Measurements from ENCODE around the gene CMTM6. TPM values are rescaled to one million over a fixed set of nuclear protein-coding genes. Genes with fewer than 3 reads are reported as not detected.
"Not testable (repeated sequence)": the region's sequence is repeated elsewhere in the genome, so short reads cannot be mapped to it uniquely, and the experiment has no call there.

Gene CMTM6, protein sequence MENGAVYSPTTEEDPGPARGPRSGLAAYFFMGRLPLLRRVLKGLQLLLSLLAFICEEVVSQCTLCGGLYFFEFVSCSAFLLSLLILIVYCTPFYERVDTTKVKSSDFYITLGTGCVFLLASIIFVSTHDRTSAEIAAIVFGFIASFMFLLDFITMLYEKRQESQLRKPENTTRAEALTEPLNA
- 34.5 and 40.9 TPM in 2 replicates for polyA plus RNA-seq (2014; cell fraction: cytosol; rRNA removed)
- 15.7 and 20.0 TPM in 2 replicates for polyA plus RNA-seq (2014; cell fraction: nucleus; rRNA removed)

DNA sequence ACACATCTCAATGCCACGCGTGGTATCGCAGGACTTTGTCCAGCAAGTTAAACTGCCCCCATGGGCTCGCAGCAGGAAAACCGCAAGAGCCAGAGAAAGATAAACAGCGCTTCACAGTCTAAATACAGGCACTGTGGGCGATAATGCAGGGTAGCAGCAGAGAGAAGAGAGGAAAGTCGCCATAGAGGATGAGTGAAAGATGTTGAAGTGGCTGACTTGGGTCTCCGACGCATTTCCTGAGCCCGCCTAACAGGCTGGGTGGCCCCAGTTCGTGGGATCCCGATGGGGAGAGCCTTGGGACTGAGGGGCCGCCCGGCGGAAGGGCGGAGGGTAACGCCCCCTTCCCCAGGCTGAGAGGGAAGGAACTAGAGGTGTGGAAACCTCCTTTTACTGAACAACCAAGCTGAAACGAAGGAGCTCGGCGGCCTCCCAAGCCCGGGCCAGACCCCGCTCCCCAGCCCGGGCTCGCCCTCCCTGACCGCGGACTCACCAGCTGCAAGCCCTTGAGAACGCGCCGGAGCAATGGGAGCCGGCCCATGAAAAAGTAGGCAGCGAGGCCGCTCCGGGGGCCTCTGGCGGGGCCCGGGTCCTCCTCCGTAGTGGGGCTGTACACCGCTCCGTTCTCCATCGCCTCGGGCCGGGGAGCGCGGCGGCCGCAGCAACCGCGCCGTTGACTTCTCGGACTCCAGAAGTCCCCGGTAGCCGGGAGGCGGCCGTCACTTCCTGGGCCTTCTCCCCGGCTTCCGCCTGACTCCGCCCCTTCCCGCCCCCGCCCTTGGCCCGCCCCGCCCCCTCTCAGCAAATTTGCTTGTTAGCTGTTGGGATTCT lies at the start of gene CMTM6:
Gene CMTM6, minus strand, starts transcription at position 735 of the 828 bp plus-strand sequence. Its CDS starts 107 bp downstream, at position 628.
- DNase-seq (ENCODE audit: low spot score), result peak; percentile 80

DNA sequence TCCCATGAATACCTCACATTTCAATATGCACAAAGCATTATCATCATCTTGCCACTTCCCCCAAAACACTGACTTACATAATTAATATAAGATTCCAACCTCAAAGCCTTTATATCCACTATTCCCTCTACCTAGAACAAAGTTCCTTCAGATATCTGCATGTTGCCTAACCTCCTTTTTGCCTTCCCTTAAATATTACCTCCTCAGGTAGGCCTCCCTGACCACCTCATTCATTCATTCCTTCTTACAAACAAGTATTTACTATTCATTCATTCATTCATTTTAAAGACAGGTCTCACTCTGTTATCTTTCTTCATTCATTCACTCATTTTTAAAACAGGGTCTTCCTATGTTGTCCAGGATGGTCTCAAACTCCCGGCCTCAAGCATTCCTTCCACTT lies 49.4 kb upstream of the CMTM6 start:
- no peak for DNase-seq (ENCODE audit: low spot score)

DNA sequence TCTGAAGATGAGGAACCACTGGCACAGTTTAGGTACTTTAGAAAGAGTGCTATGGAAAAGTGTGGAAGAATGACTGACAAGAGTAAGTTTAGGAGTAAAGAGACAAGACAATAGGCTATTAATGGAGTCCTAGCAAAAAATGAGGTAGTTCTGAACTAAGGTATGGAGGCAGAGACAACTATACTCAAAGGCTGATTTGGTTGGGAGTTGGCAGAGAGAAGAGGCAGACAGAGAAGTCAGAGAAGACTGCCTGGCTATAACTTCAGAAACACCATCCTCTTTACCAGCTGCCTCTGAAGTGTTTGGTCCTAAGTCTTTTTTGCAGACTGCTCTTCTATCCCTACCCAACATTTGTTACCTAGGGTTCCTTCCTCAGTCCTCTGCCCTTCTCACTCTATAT lies 48.8 kb upstream of the CMTM6 start:
- no peak for DNase-seq (ENCODE audit: low spot score)

DNA sequence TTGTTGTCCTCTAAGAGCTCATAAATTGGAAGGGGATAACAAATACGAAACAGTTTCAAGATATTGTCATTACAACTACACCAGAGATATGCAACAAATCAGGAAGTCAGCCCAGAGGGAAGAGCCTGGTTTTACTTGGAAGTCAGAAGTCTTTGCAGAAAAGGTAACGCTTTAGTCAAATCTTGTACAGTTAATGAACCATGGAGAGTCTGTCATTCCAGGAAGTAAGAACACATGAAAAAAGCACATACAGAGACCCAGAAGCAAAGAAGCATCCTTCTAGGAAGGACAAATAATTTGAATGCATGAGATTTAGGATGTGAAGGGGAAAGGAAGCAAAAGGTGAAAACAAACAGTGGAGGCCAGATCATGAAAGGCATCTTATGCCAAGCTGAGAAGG lies 48.4 kb upstream of the CMTM6 start:
- DNase-seq (ENCODE audit: low spot score), result no peak

DNA sequence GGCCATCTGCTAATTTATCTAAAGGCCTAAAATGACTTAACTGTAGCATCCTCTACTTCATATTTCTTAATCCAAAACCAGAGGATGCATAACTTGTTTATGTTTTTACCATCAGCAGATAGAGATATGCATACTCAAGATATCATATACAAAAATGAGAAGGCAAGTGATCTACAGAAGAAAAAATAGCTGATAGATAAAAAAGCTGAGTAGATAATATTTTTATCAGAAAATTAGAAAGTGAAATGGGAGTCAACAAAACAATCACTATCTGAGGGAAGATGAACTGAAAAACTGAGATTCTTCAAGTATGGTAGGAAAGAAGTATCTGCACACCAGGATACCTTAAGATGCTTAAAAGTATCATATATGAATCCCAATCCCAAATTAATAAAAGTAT lies 42.7 kb upstream of the CMTM6 start:
- DNase-seq (ENCODE audit: low spot score), result no peak

DNA sequence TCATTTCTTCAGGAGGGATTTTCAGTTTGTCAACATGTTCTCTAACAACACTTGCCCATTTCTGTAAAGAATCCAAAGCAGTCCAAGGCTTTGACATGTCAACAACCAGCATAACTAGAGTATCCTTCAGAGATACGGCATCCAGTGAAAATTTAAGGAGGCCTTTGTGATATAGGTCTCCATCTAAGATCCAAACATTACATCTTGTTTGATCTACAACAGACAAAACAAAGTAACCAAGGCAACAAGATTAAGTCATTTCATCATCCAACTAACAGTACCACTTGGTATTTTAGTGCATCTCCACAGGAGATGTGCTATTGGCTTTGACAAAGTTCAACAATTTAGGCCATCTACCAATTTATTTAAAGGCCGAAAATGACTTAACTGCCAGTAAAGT lies 42.2 kb upstream of the CMTM6 start:
- no peak for DNase-seq (ENCODE audit: low spot score)

DNA sequence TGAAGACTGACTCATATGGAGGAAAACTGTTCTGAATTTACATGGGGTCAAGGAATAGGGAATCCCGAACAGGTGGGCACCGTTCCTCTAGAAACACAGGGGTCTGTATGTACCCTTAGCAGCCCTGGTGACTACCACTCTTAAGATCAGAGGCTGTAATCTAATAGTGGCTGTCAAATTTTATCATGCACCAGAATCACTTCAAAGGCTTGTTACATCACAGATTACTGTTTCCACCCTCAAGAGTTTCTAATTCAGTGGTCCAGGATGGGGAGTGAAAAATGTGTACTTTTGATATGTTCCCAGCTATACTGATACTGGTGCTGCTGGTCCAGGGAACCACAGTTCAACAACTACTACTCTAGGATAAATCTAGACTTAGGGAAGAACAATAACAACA lies 40.2 kb upstream of the CMTM6 start:
- DNase-seq (ENCODE audit: low spot score), result peak; percentile 31

DNA sequence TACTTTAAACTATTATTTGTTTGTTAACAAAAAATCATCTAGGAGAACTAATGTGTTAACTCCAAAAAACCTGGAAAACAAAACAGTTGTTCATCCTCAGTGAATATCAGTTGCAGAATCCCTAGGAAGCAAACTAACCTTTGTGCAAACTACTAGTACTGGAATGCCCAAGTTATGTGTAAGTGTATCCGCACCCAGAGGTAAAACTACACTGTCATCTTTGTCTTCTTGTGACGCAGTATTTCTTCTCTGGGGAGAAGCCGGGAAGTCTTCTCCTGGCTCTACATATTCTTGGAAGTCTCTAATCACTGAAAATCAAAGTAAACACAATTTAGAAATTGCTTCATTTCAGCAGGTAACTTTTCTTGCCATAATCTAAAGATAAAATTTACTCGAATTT lies 38.2 kb upstream of the CMTM6 start:
- DNase-seq (ENCODE audit: low spot score), result no peak

DNA sequence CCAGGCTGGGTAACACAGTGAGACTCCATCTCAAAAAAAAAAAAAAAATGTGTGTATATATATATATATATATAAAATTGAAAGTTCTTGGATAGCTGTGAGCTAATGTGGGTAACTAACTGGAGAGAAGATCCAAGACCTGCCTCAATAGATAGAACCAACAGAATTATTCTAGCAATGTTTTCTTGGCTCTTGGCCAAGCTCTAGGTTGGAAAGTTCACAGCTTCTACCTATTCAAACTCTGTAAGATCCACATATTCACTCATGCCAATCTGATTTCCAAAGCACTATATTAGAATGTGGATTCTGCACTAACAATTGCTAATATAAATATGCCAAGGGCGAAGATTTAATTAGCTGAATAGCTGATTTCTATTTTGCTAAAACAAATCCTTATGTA lies 29.8 kb upstream of the CMTM6 start:
- DNase-seq (ENCODE audit: low spot score), result no peak

DNA sequence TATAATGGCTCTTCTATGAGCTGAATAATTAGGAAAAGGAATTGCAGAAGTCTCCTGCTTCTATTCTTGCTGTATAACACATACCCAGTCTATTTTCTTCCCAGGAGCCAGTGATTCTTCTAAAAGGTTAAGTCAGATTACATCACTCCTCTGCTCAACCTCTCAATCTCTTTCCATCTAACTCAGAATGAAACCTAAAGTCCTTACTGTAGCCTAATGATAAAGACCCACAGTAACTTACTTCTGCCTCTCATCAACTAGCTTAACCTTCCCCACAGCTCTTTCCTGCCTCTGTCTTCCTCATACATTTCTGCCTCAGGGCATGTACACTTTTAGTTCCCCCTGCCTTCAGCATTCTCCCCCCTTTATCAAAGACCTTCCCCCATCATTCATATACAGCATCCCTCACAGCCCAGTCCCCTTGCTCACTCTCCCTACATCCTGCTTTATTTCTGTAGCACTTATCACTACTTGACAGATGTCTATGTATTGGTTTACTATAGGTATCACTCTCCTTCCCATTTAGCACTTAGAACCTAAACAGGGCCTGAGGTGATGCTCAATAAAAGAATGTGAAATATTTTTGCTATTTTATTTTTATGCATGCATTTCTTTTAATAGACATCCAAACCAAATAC lies 28.5 kb upstream of the CMTM6 start:
- no peak for DNase-seq (ENCODE audit: low spot score)

DNA sequence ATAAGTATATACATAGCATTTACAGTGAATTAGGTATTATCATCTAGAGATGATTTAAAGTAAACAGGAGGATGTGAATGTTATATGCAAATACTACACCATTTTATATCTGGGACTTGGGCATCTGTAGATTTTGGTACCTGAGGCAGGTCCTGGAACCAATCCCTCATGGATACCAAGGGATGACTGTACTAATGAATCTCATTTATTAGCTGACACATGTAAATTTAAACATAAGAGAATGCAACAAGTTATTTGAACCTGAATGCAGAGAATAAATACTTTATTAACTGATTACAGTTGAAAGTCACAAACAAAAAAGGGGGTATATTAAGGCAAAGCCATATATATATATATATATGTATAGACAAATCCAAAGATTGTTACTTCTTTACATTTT lies 23.1 kb upstream of the CMTM6 start:
- DNase-seq (ENCODE audit: low spot score), result no peak

DNA sequence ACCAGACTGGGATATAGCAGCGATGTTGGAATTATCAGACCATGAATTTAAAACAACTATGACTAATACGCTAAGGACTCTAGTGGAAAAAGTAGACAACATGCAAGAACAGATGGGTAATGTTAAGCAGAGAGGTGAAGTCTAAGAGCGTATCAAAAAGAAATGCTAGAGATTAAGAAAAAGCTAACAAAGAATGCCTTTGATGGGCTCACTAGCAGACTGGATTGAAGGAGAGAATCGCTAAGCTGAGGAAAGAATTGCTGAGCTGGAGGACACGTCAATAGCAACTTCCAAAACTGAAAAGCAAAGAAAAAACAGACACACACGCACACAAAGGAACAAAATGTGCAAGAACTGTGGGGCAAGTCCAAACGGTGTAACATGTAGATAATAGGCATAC lies 20.0 kb upstream of the CMTM6 start:
- DNase-seq (ENCODE audit: low spot score), result no peak

DNA sequence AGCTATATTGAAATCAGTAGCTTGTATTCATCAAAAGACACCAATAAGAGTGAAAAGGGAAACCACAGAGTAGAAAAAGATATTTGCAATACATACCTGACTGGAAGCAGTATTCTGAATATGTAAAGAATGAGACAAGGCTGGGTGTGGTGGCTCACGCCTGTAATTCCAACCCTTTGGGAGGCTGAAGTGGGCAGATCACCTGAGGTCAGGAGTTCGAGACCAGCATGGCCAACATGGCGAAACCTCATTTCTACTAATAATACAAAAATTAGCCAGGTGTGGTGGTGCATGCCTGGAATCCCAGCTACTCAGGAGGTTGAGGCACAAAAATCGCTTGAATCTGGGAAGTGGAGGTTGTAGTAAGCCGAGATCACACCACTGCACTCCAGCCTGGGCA lies 16.3 kb upstream of the CMTM6 start:
- not testable (repeated sequence) for DNase-seq (ENCODE audit: low spot score)

DNA sequence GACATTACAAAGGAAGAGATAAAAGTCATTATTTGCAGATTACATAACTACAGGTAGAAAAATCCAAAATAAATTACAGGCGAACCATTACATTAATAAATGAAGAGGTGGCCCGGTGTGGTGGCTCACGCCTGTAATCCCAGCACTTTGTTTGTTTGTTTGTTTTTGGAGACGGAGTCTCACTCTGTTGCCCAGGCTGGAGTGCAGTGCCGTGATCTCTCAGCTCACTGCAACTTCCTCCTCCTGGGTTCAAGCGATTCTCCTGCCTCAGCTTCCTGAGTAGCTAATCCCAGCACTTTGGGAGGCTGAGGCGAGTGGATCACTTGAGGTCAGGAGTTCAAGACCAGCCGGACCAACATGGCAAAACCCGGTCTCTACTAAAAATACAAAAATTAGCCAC lies 14.1 kb upstream of the CMTM6 start:
- DNase-seq (ENCODE audit: low spot score), result not testable (repeated sequence)

DNA sequence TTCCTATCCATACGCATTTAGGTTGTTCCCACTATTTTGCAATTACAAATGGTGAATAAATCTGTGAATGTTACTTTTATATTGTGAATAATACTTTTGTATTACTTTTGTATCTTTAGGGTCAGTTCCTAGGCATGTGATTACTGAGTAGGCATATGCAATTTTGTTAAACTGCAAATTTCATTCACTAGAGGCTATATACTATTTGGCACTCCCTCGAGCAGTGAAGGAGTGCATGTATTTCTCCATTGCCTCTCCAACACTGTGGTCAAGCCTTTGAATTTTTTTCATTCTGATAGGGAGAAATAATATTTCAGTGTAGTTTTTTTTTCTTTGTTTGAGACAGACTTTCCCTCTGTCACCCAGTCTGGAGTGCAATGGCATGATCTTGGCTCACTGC lies 8.4 kb upstream of the CMTM6 start:
- no peak for DNase-seq (ENCODE audit: low spot score)

DNA sequence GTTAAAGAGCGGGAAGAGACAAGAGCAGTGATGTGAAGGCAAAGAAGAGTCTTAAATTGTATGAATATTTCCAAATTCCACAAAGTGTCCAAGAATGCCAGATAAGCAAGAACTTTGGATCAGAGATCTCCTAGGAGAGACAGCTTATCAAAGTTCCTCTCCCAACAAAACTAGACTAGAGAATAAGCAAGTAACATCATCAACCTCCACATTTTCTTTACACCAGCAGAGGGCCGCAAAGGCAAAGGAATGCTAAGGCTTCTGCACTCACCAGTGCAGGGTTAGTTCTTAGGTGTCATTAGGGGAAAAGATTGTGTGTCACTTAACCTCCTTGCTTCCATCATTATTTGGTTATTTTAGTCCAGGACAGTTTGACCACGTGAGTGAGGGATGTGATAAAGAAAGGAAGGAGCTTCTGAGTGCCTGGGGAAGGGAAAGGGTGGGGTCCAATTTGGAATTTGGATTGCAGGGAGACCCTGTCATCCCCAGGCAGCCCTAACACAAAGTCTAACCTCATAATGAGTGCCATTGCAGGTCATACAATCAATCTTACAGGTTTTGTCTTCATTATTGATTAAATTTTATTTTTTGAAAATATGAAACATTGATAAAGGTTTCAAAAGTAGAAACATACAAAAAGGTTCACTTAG lies 7.5 kb upstream of the CMTM6 start:
- DNase-seq (ENCODE audit: low spot score), result peak; percentile 75

DNA sequence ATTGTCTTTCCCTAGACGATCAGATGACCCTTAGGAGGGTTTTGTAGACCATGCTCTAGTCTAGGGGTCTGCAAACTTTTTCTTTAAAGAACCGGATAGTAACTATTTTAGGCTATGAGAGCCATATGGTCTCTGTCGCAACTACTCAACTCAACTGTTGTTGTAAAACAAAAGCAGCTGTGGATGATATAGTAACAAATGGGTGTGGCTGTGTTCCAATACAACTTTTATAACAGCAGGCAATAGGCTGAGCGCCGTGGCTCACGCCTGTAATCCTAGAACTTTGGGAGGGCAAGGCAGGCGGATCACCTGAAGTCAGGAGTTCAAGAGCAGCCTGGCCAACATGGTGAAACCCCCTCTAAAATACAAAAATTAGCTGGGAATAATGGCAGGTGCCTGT lies 6.1 kb upstream of the CMTM6 start:
- no peak for DNase-seq (ENCODE audit: low spot score)

DNA sequence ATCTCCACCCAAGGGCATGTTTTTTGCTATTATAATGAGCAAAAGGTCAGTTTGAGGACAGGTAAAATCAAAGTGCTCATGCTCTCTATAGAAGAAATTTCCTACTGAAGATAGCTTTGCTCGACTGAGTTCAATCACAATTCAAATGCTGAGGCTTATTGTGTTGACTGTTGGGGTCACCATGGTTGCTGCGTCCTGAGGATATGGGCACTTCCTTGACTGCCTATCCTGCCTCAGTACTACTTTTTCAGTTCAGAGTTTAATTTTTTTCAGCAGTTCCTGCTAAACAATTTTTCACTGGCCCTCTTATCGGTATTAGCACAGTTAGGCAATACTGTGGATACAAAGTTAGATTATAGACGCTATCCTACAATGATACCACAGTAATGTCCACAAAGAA lies 3.8 kb upstream of the CMTM6 start:
- no peak for DNase-seq (ENCODE audit: low spot score)

DNA sequence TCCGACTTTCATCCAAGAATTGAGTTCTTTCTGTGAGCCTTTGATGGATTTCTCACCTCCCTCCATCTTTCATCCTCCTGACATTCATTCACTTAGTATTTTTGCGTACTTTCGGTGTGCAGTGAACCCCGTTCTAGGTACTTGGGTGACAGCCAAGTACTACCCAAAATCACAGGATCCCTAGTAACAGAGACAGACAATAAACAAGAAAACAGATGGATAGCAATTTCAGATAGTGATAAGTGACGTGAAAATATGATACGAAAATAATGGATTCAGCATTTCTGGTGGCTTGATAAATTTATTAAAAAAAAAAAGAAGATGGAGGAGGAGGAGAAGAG lies 264 bp upstream of the CMTM6 start:
- no peak for DNase-seq (ENCODE audit: low spot score)

DNA sequence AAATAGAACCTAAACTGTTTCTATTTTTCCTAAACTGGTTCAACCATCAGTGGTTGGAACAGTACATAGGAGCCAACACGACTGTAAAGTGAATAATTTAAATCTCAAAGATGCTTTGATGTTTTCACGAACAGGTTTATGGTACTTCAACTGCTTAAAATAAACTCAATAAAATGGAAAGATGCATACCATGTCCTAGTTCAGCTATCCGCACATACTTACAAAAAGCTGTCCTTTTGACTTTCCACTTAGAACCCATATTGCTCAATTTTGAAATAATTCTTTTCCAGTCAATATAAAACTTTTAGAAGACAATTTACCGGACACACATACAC lies 902 bp downstream of the CMTM6 start:
- no peak for DNase-seq (ENCODE audit: low spot score)

DNA sequence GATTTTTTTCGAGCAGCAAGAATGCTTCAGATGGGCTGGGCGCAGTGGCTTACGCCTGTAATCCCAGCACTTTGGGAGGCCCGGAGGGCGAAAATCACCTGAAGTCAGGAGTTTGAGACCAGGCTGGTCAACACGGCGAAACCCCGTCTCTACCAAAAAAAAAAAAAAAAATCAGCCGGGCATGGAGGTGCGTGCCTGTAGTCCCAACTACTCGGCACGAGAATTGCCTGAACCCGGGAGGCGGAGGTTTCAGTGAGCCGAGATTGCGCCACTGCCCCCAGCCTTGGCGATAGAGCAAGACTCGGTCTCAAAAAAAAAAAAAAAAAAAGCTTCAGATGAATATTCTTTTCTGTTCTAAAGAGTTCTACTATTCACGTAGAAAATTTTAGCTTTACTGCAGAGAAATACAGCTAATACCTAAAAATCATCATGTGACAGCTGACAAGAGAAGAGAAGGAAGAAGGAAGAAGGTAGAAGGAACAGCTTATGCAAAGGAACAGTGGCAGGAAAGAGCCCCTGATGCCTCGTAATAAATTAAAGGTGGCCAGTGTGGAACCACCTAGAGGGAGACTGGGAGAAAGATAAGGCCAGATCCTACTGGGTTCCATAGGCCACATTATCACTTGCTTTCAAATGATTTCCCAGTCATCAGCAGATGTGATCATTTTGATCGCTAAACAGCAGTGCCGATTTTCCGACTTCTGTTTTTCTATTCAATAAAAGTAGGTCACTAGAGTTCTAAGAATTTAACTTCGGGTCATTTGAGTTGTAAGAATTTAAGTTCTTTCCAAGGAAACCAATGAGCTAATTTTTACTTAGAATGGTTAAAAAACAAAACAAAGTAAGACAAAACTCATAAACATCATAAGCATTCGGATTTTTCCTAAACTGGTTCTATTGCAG lies 1.5 kb downstream of the CMTM6 start:
- peak; percentile 18 for DNase-seq (ENCODE audit: low spot score)
